Measurements from ENCODE around the gene NUP214.
"Not testable (repeated sequence)": the region's sequence is repeated elsewhere in the genome, so short reads cannot be mapped to it uniquely, and the experiment has no call there.

DNA sequence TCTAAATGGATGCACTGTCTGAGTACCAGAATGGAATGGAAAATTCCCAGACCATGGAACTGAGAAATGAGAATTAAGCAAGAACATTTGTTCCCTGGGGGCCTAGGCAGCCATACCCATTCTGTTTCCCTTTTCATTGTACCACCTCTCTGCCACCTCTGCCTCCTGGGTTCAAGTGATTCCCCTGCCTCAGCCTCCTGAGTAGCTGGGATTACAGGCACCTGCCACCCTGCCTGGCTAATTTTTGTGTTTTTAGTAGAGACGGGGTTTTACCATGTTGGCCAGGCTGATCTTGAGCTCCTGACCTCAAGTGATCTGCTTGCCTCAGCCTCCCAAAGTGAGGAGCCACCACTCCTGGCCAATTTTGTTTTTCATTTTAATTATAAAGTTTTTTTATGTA, 33.3 kb downstream of the NUP214 start:
- not testable (repeated sequence) for TF ChIP-seq EP300 (IDR thresholded peaks at IDR 0.05)
- TF ChIP-seq, protein P1, sequence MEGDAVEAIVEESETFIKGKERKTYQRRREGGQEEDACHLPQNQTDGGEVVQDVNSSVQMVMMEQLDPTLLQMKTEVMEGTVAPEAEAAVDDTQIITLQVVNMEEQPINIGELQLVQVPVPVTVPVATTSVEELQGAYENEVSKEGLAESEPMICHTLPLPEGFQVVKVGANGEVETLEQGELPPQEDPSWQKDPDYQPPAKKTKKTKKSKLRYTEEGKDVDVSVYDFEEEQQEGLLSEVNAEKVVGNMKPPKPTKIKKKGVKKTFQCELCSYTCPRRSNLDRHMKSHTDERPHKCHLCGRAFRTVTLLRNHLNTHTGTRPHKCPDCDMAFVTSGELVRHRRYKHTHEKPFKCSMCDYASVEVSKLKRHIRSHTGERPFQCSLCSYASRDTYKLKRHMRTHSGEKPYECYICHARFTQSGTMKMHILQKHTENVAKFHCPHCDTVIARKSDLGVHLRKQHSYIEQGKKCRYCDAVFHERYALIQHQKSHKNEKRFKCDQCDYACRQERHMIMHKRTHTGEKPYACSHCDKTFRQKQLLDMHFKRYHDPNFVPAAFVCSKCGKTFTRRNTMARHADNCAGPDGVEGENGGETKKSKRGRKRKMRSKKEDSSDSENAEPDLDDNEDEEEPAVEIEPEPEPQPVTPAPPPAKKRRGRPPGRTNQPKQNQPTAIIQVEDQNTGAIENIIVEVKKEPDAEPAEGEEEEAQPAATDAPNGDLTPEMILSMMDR (IDR thresholded peaks at IDR 0.05) = not testable (repeated sequence)
